Measurements from ENCODE around the gene TPSG1.

DNA sequence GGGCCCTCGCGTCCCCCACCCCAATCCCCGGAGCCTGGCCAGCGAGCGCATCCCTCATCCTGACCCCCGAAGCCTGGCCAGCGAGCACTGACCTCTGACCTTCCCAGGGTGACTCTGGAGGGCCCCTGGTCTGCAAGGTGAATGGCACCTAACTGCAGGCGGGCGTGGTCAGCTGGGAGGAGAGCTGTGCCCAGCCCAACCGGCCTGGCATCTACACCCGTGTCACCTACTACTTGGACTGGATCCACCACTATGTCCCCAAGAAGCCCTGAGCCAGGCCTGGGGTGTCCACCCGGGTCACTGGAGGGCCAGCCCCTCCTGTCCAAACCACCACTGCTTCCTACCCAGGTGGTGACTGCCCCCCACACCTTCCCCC lies 33.1 kb upstream of the TPSG1 start:
- TF ChIP-seq CTCF (IDR thresholded peaks at IDR 0.05; ENCODE audit: borderline replicate concordance, extremely low read depth, low read length, poor library complexity, severe bottlenecking), result no peak
- no peak for TF ChIP-seq EZH2 (IDR thresholded peaks at IDR 0.05; ENCODE audit: borderline replicate concordance, low read depth, low read length, severe bottlenecking)
